GM12878 (cell line): Measurements from ENCODE around the gene SCN10A. TPM values are rescaled to one million over a fixed set of nuclear protein-coding genes. Genes with fewer than 3 reads are reported as not detected.

ENCODE experiments used
- ATAC-seq: fragments of 200-7000 bp; cut with Tn5 transposase; 3 replicates; pipeline ENCODE4 v1.9.1; 2020; ENCODE audit warnings: mild to moderate bottlenecking, moderate library complexity
- BruUV-seq: library from RNA; stranded (reverse); fragments of 400-500 nt; replicated peaks from 2 replicates; lab custom pipeline; 2021; lab: Mats Ljungman, UMichigan
- CTCF ChIA-PET: fragments of 300-600 bp; sonication (Branson Sonifier 250); formaldehyde crosslinking; extraction: SDS; loops from one replicate; lab custom pipeline; 2021; ENCODE audit warnings: inconsistent platforms; lab: Yijun Ruan, JAX
- POLR2A ChIA-PET: fragments of 350-600 bp; formaldehyde crosslinking; extraction: SDS; loops from one replicate; lab custom pipeline; 2021; ENCODE audit warnings: inconsistent platforms; lab: Charles Lee
- RAD21 ChIA-PET: fragments of 300-600 bp; sonication (Branson Sonifier 250); formaldehyde crosslinking; loops from one replicate; lab custom pipeline; 2023; ENCODE audit warnings: antibody characterized with exemption; ENCODE audit not compliant: unreplicated experiment; lab: Charles Lee
- SMC1A ChIA-PET: fragments of 300-600 bp; sonication (Branson Sonifier 250); formaldehyde crosslinking; loops from one replicate; lab custom pipeline; 2023; ENCODE audit not compliant: unreplicated experiment, uncharacterized antibody; lab: Charles Lee
- DNase-seq: peaks from one replicate; pipeline ENCODE4 v3.0.0-alpha.2; 2011; ENCODE audit warnings: low read depth, low spot score
- FAIRE-seq: peaks from 3 replicates; lab custom pipeline; 2011; peaks lifted over from hg19 to GRCh38; lab: Jason Lieb, UNC
- H2AFZ ChIP-seq: 2 replicates; pipeline ENCODE4 v1.6.0; 2011; ENCODE audit warnings: low read depth, low read length, control low read depth; ENCODE audit not compliant: control insufficient read depth
- H3K27ac ChIP-seq: 2 replicates; pipeline ENCODE4 v1.5.1; 2011; ENCODE audit warnings: control low read depth; ENCODE audit not compliant: control insufficient read depth, insufficient read depth
- H3K27me3 ChIP-seq, 2 experiments: replicated peaks in 1 of 2; 2 replicates each; pipeline versions ENCODE4 v1.6.0 to v1.6.1; 2011; ENCODE audit warnings: low read length in 1 of 2; ENCODE audit not compliant: control insufficient read depth in 2 of 2, insufficient read depth in 2 of 2
- H3K36me3 ChIP-seq, 2 experiments: 2 replicates each; pipeline ENCODE4 v1.5.1; 2011; ENCODE audit warnings: low read length in 1 of 2; ENCODE audit not compliant: control insufficient read depth in 2 of 2, insufficient read depth in 2 of 2
- H3K4me1 ChIP-seq: 2 replicates; pipeline ENCODE4 v1.6.1; 2011; ENCODE audit warnings: mild to moderate bottlenecking, low read length, moderate library complexity, mixed read lengths; ENCODE audit not compliant: control insufficient read depth, insufficient read depth
- H3K4me2 ChIP-seq: 2 replicates; pipeline ENCODE4 v1.6.0; 2011; ENCODE audit warnings: control low read depth; ENCODE audit not compliant: control insufficient read depth, insufficient read depth
- H3K4me3 ChIP-seq: fragments of 200-600 bp; sonication (generic); 2 replicates; pipeline ENCODE4 v1.5.1; 2016
- H3K79me2 ChIP-seq: 2 replicates; pipeline ENCODE4 v1.6.0; 2011; ENCODE audit warnings: low read length; ENCODE audit not compliant: control insufficient read depth, insufficient read depth
- H3K9ac ChIP-seq: 2 replicates; pipeline ENCODE4 v1.8.0; 2011; ENCODE audit warnings: low read length, control low read depth, mixed read lengths; ENCODE audit not compliant: control insufficient read depth, insufficient read depth
- H3K9me3 ChIP-seq: replicated peaks from 3 replicates; pipeline ENCODE4 v1.5.1; 2011; ENCODE audit warnings: mild to moderate bottlenecking, low read length; ENCODE audit not compliant: control insufficient read depth, insufficient read depth
- H4K20me1 ChIP-seq: 2 replicates; pipeline ENCODE4 v1.6.0; 2011; ENCODE audit not compliant: control insufficient read depth, insufficient read depth
- ATF7 ChIP-seq: fragments of 450-650 bp; IDR thresholded peaks from 2 replicates; pipeline ENCODE4 v1.6.1; 2016; ENCODE audit warnings: low read depth, mild to moderate bottlenecking
- BMI1 ChIP-seq: fragments of 450-650 bp; IDR thresholded peaks from 2 replicates; pipeline ENCODE4 v1.6.1; 2016; ENCODE audit warnings: mild to moderate bottlenecking, moderate library complexity, borderline replicate concordance
- IRF5 ChIP-seq: fragments of 450-650 bp; IDR thresholded peaks from 2 replicates; pipeline ENCODE4 v1.6.1; 2017; ENCODE audit warnings: borderline replicate concordance
- MTA2 ChIP-seq: fragments of 450-650 bp; IDR thresholded peaks from 2 replicates; pipeline ENCODE4 v1.6.1; 2016; ENCODE audit warnings: low read depth, mild to moderate bottlenecking, moderate library complexity
- NBN ChIP-seq: fragments of 450-650 bp; IDR thresholded peaks from 2 replicates; pipeline ENCODE4 v1.6.1; 2016
- PRDM15 ChIP-seq: fragments of 450-650 bp; formaldehyde crosslinking; IDR thresholded peaks from 2 replicates; pipeline ENCODE4 v1.4.0; 2020; ENCODE audit warnings: mild to moderate bottlenecking, moderate library complexity
- SMC3 ChIP-seq: IDR thresholded peaks from 2 replicates; pipeline ENCODE4 v1.6.1; 2011; ENCODE audit warnings: low read length, improper control_type of control experiment, borderline replicate concordance
- SREBF2 ChIP-seq: IDR thresholded peaks from 2 replicates; pipeline ENCODE4 v1.6.1; 2012; ENCODE audit warnings: mild to moderate bottlenecking, low read length
- STAT3 ChIP-seq: IDR thresholded peaks from 2 replicates; pipeline ENCODE4 v1.6.1; 2011; ENCODE audit warnings: low read depth, low read length, improper control_type of control experiment
- TARDBP ChIP-seq: IDR thresholded peaks from 2 replicates; pipeline ENCODE4 v1.6.1; 2016; ENCODE audit warnings: borderline replicate concordance
- ZBED1 ChIP-seq: IDR thresholded peaks from 2 replicates; pipeline ENCODE4 v1.6.1; 2016; ENCODE audit warnings: borderline replicate concordance
- WGBS: methylation state at CpG from one replicate; pipeline ENCODE4 v1.1.6; 2016; ENCODE audit warnings: low lambda C conversion rate; ENCODE audit not compliant: insufficient replicate concordance, insufficient coverage; ENCODE audit errors: missing lambda C conversion rate; 5-methylcytosine and 5-hydroxymethylcytosine counted together
- in situ Hi-C: fragments of 300-500 bp; cut with MboI; formaldehyde crosslinking; loops from 9 replicates; pipeline ENCODE4 v1.14.3; 2018; ENCODE audit warnings: mixed read lengths
- intact Hi-C: fragments of 100-400 bp; cut with micrococcal nuclease; formaldehyde crosslinking; loops from one replicate; pipeline ENCODE4 v1.14.2; 2022; ENCODE audit not compliant: unreplicated experiment
- polyA plus RNA-seq, 11 experiments: library from polyadenylated mRNA; depleted of rRNA in 4 of 11; unstranded in 6 of 11; stranded (reverse) in 5 of 11; fragments of >200 nt; fragmentation: Nextera tagmentation in 4 of 11; fragmentation: Illumina TruSeq in 1 of 11; extraction: Ambion mirVana in 4 of 11; extraction: Trizol in 1 of 11; gene quantifications; 1 replicate in 1 of 11; 2 replicates in 10 of 11; pipeline versions ENCODE4 v1.2.1 to v1.2.3, GENCODE V29; 2011 to 2016; ENCODE audit warnings: inconsistent platforms in 2 of 11, missing spikeins in 2 of 11, low read depth in 1 of 11
- total RNA-seq, 4 experiments: library from RNA; depleted of rRNA in 3 of 4; stranded (reverse); fragments of >200 nt in 3 of 4; fragmentation: Illumina TruSeq in 1 of 4; extraction: Trizol in 1 of 4; gene quantifications; 2 replicates each; pipeline versions ENCODE4 v1.2.1 to v1.2.3, GENCODE V29; 2013 to 2021
- TF ChIP-seq, protein P1 (sequence below): IDR thresholded peaks from 2 replicates; pipeline ENCODE4 v1.6.1; 2011; ENCODE audit warnings: low read depth, mild to moderate bottlenecking, low read length, moderate library complexity, borderline replicate concordance; ENCODE audit errors: extremely low read depth
- TF ChIP-seq, protein P2 (sequence below): fragments of 450-650 bp; IDR thresholded peaks from 2 replicates; pipeline ENCODE4 v1.6.1; 2017; ENCODE audit warnings: mild to moderate bottlenecking

SCN10A gene
- total and polyA plus RNA-seq, 10 of the 15 experiments (the other 5 are each of a cell fraction or from before 2014, with no cell fraction given), result not detected

DNA sequence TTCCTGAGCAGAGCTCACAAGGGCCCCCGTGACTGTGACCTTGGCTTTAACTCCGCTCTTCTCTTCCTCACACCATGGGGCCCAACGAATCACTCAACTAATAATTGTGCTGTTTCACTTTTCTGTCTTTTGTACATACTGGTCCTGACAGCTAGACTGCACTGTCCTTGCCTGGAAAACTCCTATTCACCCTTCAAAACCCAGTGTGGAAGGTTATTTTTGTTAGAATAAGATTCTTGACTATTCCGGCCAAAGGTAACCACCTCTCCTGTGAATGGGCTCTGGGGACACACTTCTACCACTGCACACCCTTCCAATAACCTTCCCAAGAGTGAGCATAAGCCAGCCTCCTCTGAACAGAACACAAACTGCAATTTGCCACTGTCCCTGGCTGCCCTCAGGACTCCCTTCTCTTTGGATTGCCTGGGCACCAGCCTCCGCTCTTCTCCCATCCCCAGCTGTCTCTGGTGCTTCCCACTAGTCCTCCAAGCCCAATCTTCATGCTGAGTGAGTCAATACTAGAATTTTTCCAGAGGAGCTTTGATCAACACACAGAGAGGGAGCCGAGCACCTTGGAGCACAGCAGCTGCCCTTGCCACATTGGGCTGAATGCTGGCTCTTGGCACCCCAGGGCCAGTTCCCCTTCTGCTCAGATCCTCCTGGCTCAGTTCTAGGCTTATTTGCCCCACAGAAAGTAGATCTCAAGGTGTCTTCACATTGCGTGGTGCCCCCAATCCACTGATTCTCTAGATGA, 168.6 kb downstream of the SCN10A start:
- no peaks in the 10 kb centered on the region; the same call in 2 of the 3 replicates for H3K9me3 ChIP-seq
- intact Hi-C loops, result loop anchor here (5.0 kb wide), 1 partner anchor 385 kb away; no protein-coding TSS in a partner anchor
- no peak overlapping the region for H3K9ac ChIP-seq
- ChIA-PET RAD21 (interaction anchor here (0.6 to 1.7 kb wide), 4 partner anchors 74 to 1622 kb away, joined by 3 to 7 read pairs (median 4); partner anchors contain the start of gene EXOG), CTCF (interaction anchor here (0.6 to 2.9 kb wide), 15 partner anchors 9 to 729 kb away, joined by 3 to 19 read pairs (median 6); no protein-coding TSS in a partner anchor), SMC1A (interaction anchor here (1.0 to 1.5 kb wide), 5 partner anchors 16 to 383 kb away, joined by 3 to 8 read pairs (median 3); no protein-coding TSS in a partner anchor), POLR2A (interaction anchor here (0.5 to 0.6 kb wide), 2 partner anchors 115 to 612 kb away, joined by 3 read pairs; no protein-coding TSS in a partner anchor)
- no peak overlapping the region for H3K4me2 ChIP-seq
- no peak overlapping the region for H3K4me3 ChIP-seq
- no peaks in the 10 kb centered on the region; the same call in 1 of the 2 replicates for H3K4me1 ChIP-seq
- WGBS, result 43% methylated on average over 7 of the region's 7 CpGs
- H3K27me3 ChIP-seq, result peaks cover 9 to 12% of the 10 kb centered on the region in 2 experiments; a peak in 3 of 4 replicates
- FAIRE-seq (no peak), DNase-seq (no peak), ATAC-seq (no peak)
- H3K79me2 ChIP-seq, result no peaks in the 10 kb centered on the region
- in situ Hi-C loops, result loop anchor here (5.0 kb wide), 1 partner anchor 125 kb away; no protein-coding TSS in a partner anchor
- BruUV-seq, result no TSS peak
- H2AFZ ChIP-seq, result no peak overlapping the region
- no peak for TF ChIP-seq SMC3
- TF ChIP-seq, protein P1, sequence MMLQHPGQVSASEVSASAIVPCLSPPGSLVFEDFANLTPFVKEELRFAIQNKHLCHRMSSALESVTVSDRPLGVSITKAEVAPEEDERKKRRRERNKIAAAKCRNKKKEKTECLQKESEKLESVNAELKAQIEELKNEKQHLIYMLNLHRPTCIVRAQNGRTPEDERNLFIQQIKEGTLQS, result no peak
- no peak for TF ChIP-seq TARDBP
- TF ChIP-seq PRDM15 (CRISPR knock-in tag), result no peak
- no peak for TF ChIP-seq MTA2
- TF ChIP-seq ZBED1, result no peak
- no peak for TF ChIP-seq NBN
- TF ChIP-seq STAT3, result no peak
- no peak for TF ChIP-seq ATF7
- TF ChIP-seq, protein P2, sequence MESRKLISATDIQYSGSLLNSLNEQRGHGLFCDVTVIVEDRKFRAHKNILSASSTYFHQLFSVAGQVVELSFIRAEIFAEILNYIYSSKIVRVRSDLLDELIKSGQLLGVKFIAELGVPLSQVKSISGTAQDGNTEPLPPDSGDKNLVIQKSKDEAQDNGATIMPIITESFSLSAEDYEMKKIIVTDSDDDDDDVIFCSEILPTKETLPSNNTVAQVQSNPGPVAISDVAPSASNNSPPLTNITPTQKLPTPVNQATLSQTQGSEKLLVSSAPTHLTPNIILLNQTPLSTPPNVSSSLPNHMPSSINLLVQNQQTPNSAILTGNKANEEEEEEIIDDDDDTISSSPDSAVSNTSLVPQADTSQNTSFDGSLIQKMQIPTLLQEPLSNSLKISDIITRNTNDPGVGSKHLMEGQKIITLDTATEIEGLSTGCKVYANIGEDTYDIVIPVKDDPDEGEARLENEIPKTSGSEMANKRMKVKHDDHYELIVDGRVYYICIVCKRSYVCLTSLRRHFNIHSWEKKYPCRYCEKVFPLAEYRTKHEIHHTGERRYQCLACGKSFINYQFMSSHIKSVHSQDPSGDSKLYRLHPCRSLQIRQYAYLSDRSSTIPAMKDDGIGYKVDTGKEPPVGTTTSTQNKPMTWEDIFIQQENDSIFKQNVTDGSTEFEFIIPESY, result no peak
- TF ChIP-seq BMI1, result no peak
- no peak for TF ChIP-seq IRF5
- TF ChIP-seq SREBF2, result no peak
- H3K36me3 ChIP-seq, result no peaks in the 10 kb centered on the region
- 0 out of 2 replicates have a peak, but pooled peaks cover 2% of the 10 kb centered on the region for H4K20me1 ChIP-seq
- no peak overlapping the region for H3K27ac ChIP-seq
